ENCODE results near the gene BANP.
"Not testable (repeated sequence)": the region's sequence is repeated elsewhere in the genome, so short reads cannot be mapped to it uniquely, and the experiment has no call there.

Gene BANP

GRCh38 chr16:88119881-88120751 lies 168.9 kb downstream of the BANP start:
- not testable (repeated sequence) for H3K27me3 ChIP-seq (ENCODE audit: control insufficient read depth, insufficient read depth, low read length); H3K9ac ChIP-seq (ENCODE audit: low read length); H3K4me3 ChIP-seq (ENCODE audit: low read length); H3K4me1 ChIP-seq (ENCODE audit: control insufficient read depth, low read depth, low read length); H3K36me3 ChIP-seq (ENCODE audit: control insufficient read depth, low read depth, low read length); H3K27ac ChIP-seq (ENCODE audit: low read length); H3K9me3 ChIP-seq (ENCODE audit: control insufficient read depth, low read depth, low read length)

DNA sequence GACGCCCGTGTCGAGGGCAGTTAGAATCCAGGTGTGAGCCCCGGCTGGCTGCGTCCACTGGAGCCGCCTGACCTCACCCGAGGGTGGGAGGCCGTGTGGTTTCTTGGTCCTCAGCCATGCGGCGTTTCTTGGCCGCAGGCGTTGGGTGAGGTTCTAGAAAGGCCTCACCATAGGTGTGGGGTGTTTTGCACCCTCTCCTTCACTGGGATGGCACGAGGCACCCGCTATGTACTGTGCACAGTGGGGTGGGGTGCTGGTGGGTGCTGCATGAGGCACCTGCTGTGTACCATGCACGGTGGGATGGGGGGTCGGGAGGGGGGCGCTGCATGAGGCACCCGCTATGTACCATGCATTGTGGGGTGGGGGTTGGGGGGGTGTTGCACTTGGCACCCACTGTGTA lies 169.6 kb downstream of the BANP start:
- H3K27me3 ChIP-seq (ENCODE audit: control insufficient read depth, insufficient read depth, low read length) = no peaks in the 10 kb centered on the region
- H3K36me3 ChIP-seq (ENCODE audit: control insufficient read depth, low read depth, low read length) = no peaks in the 10 kb centered on the region
- no peak overlapping the region for H3K9ac ChIP-seq (ENCODE audit: low read length)
- H3K4me1 ChIP-seq (ENCODE audit: control insufficient read depth, low read depth, low read length) = peaks cover 10% of the 10 kb centered on the region
- no peak overlapping the region for H3K4me3 ChIP-seq (ENCODE audit: low read length)
- H3K9me3 ChIP-seq (ENCODE audit: control insufficient read depth, low read depth, low read length) = no peaks in the 10 kb centered on the region
- H3K27ac ChIP-seq (ENCODE audit: low read length) = no peak overlapping the region

GRCh38 chr16:88121391-88121790 lies 170.2 kb downstream of the BANP start:
- H3K4me3 ChIP-seq (ENCODE audit: low read length); H3K36me3 ChIP-seq (ENCODE audit: control insufficient read depth, low read depth, low read length); H3K4me1 ChIP-seq (ENCODE audit: control insufficient read depth, low read depth, low read length); H3K27ac ChIP-seq (ENCODE audit: low read length); H3K9ac ChIP-seq (ENCODE audit: low read length); H3K9me3 ChIP-seq (ENCODE audit: control insufficient read depth, low read depth, low read length); H3K27me3 ChIP-seq (ENCODE audit: control insufficient read depth, insufficient read depth, low read length): not testable (repeated sequence)

GRCh38 chr16:88121886-88122580 lies 170.8 kb downstream of the BANP start:
- no peak overlapping the region for H3K9ac ChIP-seq (ENCODE audit: low read length)
- no peak overlapping the region for H3K4me3 ChIP-seq (ENCODE audit: low read length)
- H3K9me3 ChIP-seq (ENCODE audit: control insufficient read depth, low read depth, low read length) = no peaks in the 10 kb centered on the region
- H3K36me3 ChIP-seq (ENCODE audit: control insufficient read depth, low read depth, low read length) = no peaks in the 10 kb centered on the region
- peaks cover 10% of the 10 kb centered on the region for H3K4me1 ChIP-seq (ENCODE audit: control insufficient read depth, low read depth, low read length)
- no peak overlapping the region for H3K27ac ChIP-seq (ENCODE audit: low read length)
- no peaks in the 10 kb centered on the region for H3K27me3 ChIP-seq (ENCODE audit: control insufficient read depth, insufficient read depth, low read length)
